Measurements from ENCODE around the gene FEN1.

DNA sequence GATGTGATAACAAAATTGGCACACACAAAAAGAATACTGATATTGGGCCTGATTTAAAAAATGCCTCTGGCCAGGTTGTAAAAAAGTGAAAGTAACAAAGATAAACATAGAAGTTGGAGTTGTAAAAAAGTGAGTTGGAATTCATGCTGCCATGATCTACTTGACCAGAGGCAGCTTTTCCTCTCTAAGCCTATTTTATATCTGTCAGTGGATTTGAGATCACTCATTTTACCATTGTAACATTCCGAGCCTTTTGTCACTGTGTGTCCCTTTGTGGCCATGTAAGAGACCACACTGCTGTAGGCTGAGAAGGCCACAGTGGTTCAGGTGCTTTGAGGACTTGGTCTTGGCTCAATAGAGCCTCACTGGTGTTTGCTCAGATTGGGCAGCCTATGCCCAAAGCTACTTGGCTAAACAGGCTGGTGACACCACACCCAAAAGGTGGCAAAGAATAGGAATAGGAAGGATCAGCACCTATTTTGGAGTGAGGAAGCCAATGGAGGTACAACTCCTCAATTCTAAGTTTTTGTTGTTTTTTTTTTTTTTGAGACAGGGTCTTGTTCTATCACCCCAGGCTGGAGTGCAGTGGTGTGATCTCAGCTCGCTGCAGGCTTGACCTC, 7.1 kb downstream of the FEN1 start:
- no peak for TF ChIP-seq CTCF (IDR thresholded peaks at IDR 0.05)
- no peak for TF ChIP-seq EP300 (IDR thresholded peaks at IDR 0.05)
- no peak for TF ChIP-seq POLR2A (IDR thresholded peaks at IDR 0.05; ENCODE audit: low read depth)

Measured in esophagus muscularis mucosa (tissue), 4 donors.